ENCODE measurements around the gene GNAI3. TPM values are rescaled to one million over a fixed set of nuclear protein-coding genes. Genes with fewer than 3 reads are reported as not detected.

GNAI3 gene
- total and polyA plus RNA-seq, 2 of the 8 experiments (the other 6 are each of a cell fraction or from before 2014, with no cell fraction given): 4.0 to 9.8 TPM

DNA sequence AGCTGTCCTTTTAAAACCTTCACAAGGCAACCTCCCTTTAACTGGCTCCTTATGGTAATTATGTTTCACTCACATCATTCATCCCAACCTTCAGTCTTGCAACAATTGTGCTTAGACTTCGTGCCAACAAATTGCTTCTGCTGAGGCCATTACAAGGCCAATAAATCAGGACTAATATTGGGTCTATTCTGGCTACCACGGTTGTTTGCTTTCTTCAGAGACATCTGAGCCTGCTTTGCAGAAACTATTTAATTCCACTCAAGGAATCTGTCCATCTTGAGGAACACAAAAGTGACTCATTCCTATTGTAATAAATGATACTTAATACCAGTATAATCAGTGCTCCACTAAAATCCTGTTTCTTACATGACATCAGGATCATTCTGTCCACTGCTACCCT lies 104.9 kb downstream of the GNAI3 start:
- H3K9me3 ChIP-seq (ENCODE audit: insufficient read depth in 2 of 2, low read depth in 1 of 2, low read length in 1 of 2): no peaks in the 10 kb centered on the region
- no peak overlapping the region for H4K8ac ChIP-seq (ENCODE audit: extremely low read depth, insufficient read depth, low read length)
- H3K4me1 ChIP-seq (replicated peaks in 1 of 4; ENCODE audit: control insufficient read depth in 3 of 4, insufficient read depth in 4 of 4, low read length in 3 of 4): 0 out of 7 replicates have a peak, but pooled peaks cover 0 to 3% (median 0%) of the 10 kb centered on the region in 4 experiments
- no peaks in the 10 kb centered on the region for H4K20me1 ChIP-seq (replicated peaks in 1 of 2; ENCODE audit: control insufficient read depth in 1 of 2, insufficient read depth in 2 of 2, low read length in 2 of 2)
- H3K27ac ChIP-seq (ENCODE audit: low read depth, low read length): no peak overlapping the region
- H2AFZ ChIP-seq (ENCODE audit: low read length): no peak overlapping the region
- ChIA-PET CTCF (ENCODE audit: partially characterized antibody) (interaction anchor here (1.2 to 11.8 kb wide), 3 partner anchors 13 to 120 kb away, joined by 3 to 185 read pairs (median 51); no protein-coding TSS in a partner anchor), POLR2A (ENCODE audit: partially characterized antibody) (interaction anchor here (2.2 kb wide), 1 partner anchor 10 kb away, joined by 6 read pairs; no protein-coding TSS in a partner anchor)
- no peak overlapping the region for H3K18ac ChIP-seq (ENCODE audit: extremely low read depth, low read length)
- H3K14ac ChIP-seq (ENCODE audit: insufficient read length): no peak overlapping the region
- FAIRE-seq: no peak
- no peaks in the 10 kb centered on the region for H3K79me2 ChIP-seq (ENCODE audit: control insufficient read depth in 1 of 2, insufficient read depth in 2 of 2, low read length in 2 of 2)
- DNase-seq (ENCODE audit: low read depth in 1 of 2, low spot score in 2 of 2): no peak
- H2BK12ac ChIP-seq (ENCODE audit: low read depth, low read length): no peak overlapping the region
- no peak overlapping the region for H3K23ac ChIP-seq (ENCODE audit: insufficient read length)
- H4K91ac ChIP-seq (replicated peaks; ENCODE audit: insufficient read length, low read length): no peak overlapping the region
- no peak overlapping the region for H3K9ac ChIP-seq (replicated peaks in 1 of 4; ENCODE audit: extremely low read depth in 1 of 4, low read depth in 3 of 4, low read length in 3 of 4)
- H3K27me3 ChIP-seq (replicated peaks in 1 of 4; ENCODE audit: control insufficient read depth in 3 of 4, extremely low read depth in 1 of 4, insufficient read depth in 3 of 4, low read length in 3 of 4): peaks cover 0 to 5% (median 4%) of the 10 kb centered on the region in 4 experiments; a peak in 6 of 7 replicates
- no peak overlapping the region for H3K4ac ChIP-seq (replicated peaks; ENCODE audit: insufficient read length, low read depth, low read length)
- peaks cover 9% of the 10 kb centered on the region for H3K23me2 ChIP-seq (ENCODE audit: low read depth, low read length)
- no peak overlapping the region for H3K4me2 ChIP-seq (ENCODE audit: insufficient read depth in 1 of 2, low read depth in 2 of 2, low read length in 2 of 2)
- H2BK5ac ChIP-seq (ENCODE audit: low read depth, low read length): no peak overlapping the region
- no peak overlapping the region for H2AK5ac ChIP-seq (ENCODE audit: low read depth, low read length)
- H4K5ac ChIP-seq (ENCODE audit: insufficient read length, low read depth, low read length): no peak overlapping the region
- no peak overlapping the region for H2BK20ac ChIP-seq (ENCODE audit: low read length)
- 79% methylated on average over 2 of the region's 2 CpGs; no CpG with 5 or more reads in 1 of the 2 experiments for WGBS, 2 experiments (ENCODE audit: extremely low coverage in 1 of 2, insufficient coverage in 1 of 2, insufficient read length in 1 of 2, insufficient replicate concordance in 2 of 2, low coverage in 1 of 2, low lambda C conversion rate in 2 of 2, missing lambda C conversion rate in 1 of 2)
- H2BK120ac ChIP-seq (replicated peaks; ENCODE audit: low read depth, low read length): no peak overlapping the region
- H3K79me1 ChIP-seq (ENCODE audit: low read depth, low read length): no peaks in the 10 kb centered on the region
- no peaks in the 10 kb centered on the region for H3K36me3 ChIP-seq (ENCODE audit: control insufficient read depth in 2 of 4, insufficient read depth in 4 of 4, low read length in 3 of 4)
- H3K4me3 ChIP-seq (ENCODE audit: extremely low read depth in 1 of 4, insufficient read depth in 2 of 4, low read depth in 3 of 4, low read length in 4 of 4): no peak overlapping the region
- H3K56ac ChIP-seq (replicated peaks; ENCODE audit: insufficient read length, low read depth, low read length): no peak overlapping the region
- no peak overlapping the region for H2BK15ac ChIP-seq (ENCODE audit: low read length)
- no peak for TF ChIP-seq POLR2A (IDR thresholded peaks at IDR 0.05; ENCODE audit: control extremely low read depth in 1 of 2, low read depth in 2 of 2, low read length in 2 of 2)
- no peak for TF ChIP-seq TAF1 (IDR thresholded peaks at IDR 0.05; ENCODE audit: low read depth, low read length)
- TF ChIP-seq SUZ12 (IDR thresholded peaks at IDR 0.05; ENCODE audit: low read length): no peak
- TF ChIP-seq EGR1 (IDR thresholded peaks at IDR 0.05; ENCODE audit: borderline replicate concordance, low read depth, low read length): no peak
- no peak for TF ChIP-seq CBX5 (IDR thresholded peaks at IDR 0.05; ENCODE audit: low read depth, low read length)
- no peak for TF ChIP-seq CHD1 (IDR thresholded peaks at IDR 0.05; ENCODE audit: low read depth, low read length)
- TF ChIP-seq, protein P1, sequence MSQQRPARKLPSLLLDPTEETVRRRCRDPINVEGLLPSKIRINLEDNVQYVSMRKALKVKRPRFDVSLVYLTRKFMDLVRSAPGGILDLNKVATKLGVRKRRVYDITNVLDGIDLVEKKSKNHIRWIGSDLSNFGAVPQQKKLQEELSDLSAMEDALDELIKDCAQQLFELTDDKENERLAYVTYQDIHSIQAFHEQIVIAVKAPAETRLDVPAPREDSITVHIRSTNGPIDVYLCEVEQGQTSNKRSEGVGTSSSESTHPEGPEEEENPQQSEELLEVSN (IDR thresholded peaks at IDR 0.05): no peak
- TF ChIP-seq KDM5A (IDR thresholded peaks at IDR 0.05; ENCODE audit: low read length): no peak

Measured in H1 (cell line).